Lung (tissue), 12 donors: ENCODE measurements around the gene EXOC4. TPM values are rescaled to one million over a fixed set of nuclear protein-coding genes. Genes with fewer than 3 reads are reported as not detected.
"Not testable (repeated sequence)": the region's sequence is repeated elsewhere in the genome, so short reads cannot be mapped to it uniquely, and the experiment has no call there.

Experiments
- ATAC-seq: fragments of 200-7000 bp; cut with Tn5 transposase; one replicate; pipeline ENCODE4 v1.9.1; 2020; ENCODE audit warnings: moderate number of reproducible peaks; ENCODE audit not compliant: insufficient read depth, low FRiP score
- DNase-seq, 3 donors: peaks; one replicate each; pipeline ENCODE4 v3.0.0-alpha.2; 2013 to 2017
- H3K27ac ChIP-seq, 2 donors: one replicate each; pipeline ENCODE4 v1.5.1; 2013; ENCODE audit warnings: mild to moderate bottlenecking in 2 of 2, moderate library complexity in 2 of 2, control low read depth in 1 of 2, inconsistent platforms in 1 of 2, low read depth in 1 of 2, low read length in 1 of 2
- H3K27me3 ChIP-seq, 3 donors: one replicate each; pipeline ENCODE4 v1.5.1; 2013; ENCODE audit warnings: low read length in 2 of 3; ENCODE audit not compliant: control insufficient read depth in 3 of 3, insufficient read depth in 3 of 3
- H3K36me3 ChIP-seq, 4 donors: one replicate each; pipeline ENCODE4 v1.5.1; 2013; ENCODE audit warnings: low read length in 4 of 4, mild to moderate bottlenecking in 1 of 4, moderate library complexity in 1 of 4; ENCODE audit not compliant: control insufficient read depth in 4 of 4, insufficient read depth in 4 of 4
- H3K4me1 ChIP-seq, 5 donors: one replicate each; pipeline ENCODE4 v1.5.1; 2013; ENCODE audit warnings: low read length in 5 of 5, mild to moderate bottlenecking in 2 of 5, moderate library complexity in 1 of 5; ENCODE audit not compliant: control insufficient read depth in 5 of 5, insufficient read depth in 5 of 5
- H3K4me3 ChIP-seq: one replicate; pipeline ENCODE4 v1.5.1; 2013; ENCODE audit warnings: mild to moderate bottlenecking, control low read depth, moderate library complexity
- H3K9ac ChIP-seq, 2 donors: one replicate each; pipeline ENCODE4 v1.5.1; 2013; ENCODE audit warnings: low read length in 2 of 2, control low read depth in 1 of 2; ENCODE audit not compliant: insufficient read depth in 1 of 2
- H3K9me3 ChIP-seq, 4 donors: one replicate each; pipeline ENCODE4 v1.5.1; 2013; ENCODE audit warnings: low read length in 3 of 4, mild to moderate bottlenecking in 1 of 4, moderate library complexity in 1 of 4; ENCODE audit not compliant: control insufficient read depth in 4 of 4, insufficient read depth in 3 of 4
- CTCF ChIP-seq: IDR thresholded peaks from 2 replicates; pipeline ENCODE4 v1.5.1; 2012; ENCODE audit warnings: mild to moderate bottlenecking; ENCODE audit errors: control extremely low read depth, extremely low read depth
- WGBS, 2 donors: extraction: QIAGEN DNeasy Blood & Tissue Kit; methylation state at CpG; one replicate each; pipeline ENCODE4 v1.1.7; 2013; 5-methylcytosine and 5-hydroxymethylcytosine counted together
- polyA plus RNA-seq, 2 donors: library from polyadenylated mRNA; stranded (reverse); fragments of 200-250 nt; gene quantifications; one replicate each; pipeline ENCODE4 v1.2.1, GENCODE V29; 2013
- total RNA-seq, 2 donors: library from RNA; depleted of rRNA in 1 of 2; stranded (reverse); fragments of >200 nt in 1 of 2; gene quantifications; one replicate each; pipeline ENCODE4 v1.2.1, GENCODE V29; 2014 to 2021
- donor health status: control.
- donor health status: control.
- donor health status: Bipolar disorder and iron deficiency.
- donor health status: healthy.
- donor health status: DM: yes; HTN: yes; CAD: no.

The EXOC4 gene
- total and polyA plus RNA-seq, 4 donors = 10.3 to 232 (median 47.4) TPM

GRCh38 chr7:133993547-133993946 lies 740.7 kb downstream of the EXOC4 start:
- H3K36me3 ChIP-seq = no peaks in the 10 kb centered on the region
- TF ChIP-seq CTCF = no peak
- WGBS, 2 donors = 80 to 84% methylated on average over 1 of the region's 1 CpG
- ATAC-seq (no peak), DNase-seq (no peak)
- no peak overlapping the region for H3K27ac ChIP-seq
- H3K4me1 ChIP-seq = no peaks in the 10 kb centered on the region
- no peak overlapping the region for H3K4me3 ChIP-seq
- no peak overlapping the region for H3K9ac ChIP-seq
- no peaks in the 10 kb centered on the region for H3K27me3 ChIP-seq
- no peaks in the 10 kb centered on the region for H3K9me3 ChIP-seq

GRCh38 chr7:133994100-133994499 lies 741.2 kb downstream of the EXOC4 start:
- not testable (repeated sequence) for H3K9ac ChIP-seq, DNase-seq, H3K4me3 ChIP-seq, H3K27ac ChIP-seq, H3K36me3 ChIP-seq, H3K4me1 ChIP-seq, H3K27me3 ChIP-seq, ATAC-seq, H3K9me3 ChIP-seq
- 98 to 99% methylated on average over 7 of the region's 7 CpGs for WGBS, 2 donors

- WGBS, 2 donors = 96 to 97% methylated on average over 6 of the region's 6 CpGs
- Histone ChIP-seq H3K27ac (no peak overlapping the region), H3K9ac (no peak overlapping the region), H3K4me3 (no peak overlapping the region), H3K36me3 (no peaks in the 10 kb centered on the region), H3K4me1 (peaks cover 0 to 7% (median 0%) of the 10 kb centered on the region in 5 donors), H3K9me3 (no peaks in the 10 kb centered on the region), H3K27me3 (no peaks in the 10 kb centered on the region)
- ATAC-seq = no peak
- DNase-seq = no peak
- no peak for TF ChIP-seq CTCF
Observed at GRCh38 chr7:133997463-133997862, 744.6 kb downstream of the EXOC4 start.

- Histone ChIP-seq H3K9ac (no peak overlapping the region), H3K4me1 (peaks cover 0 to 7% (median 0%) of the 10 kb centered on the region in 5 donors), H3K4me3 (no peak overlapping the region), H3K9me3 (no peaks in the 10 kb centered on the region), H3K27me3 (no peaks in the 10 kb centered on the region), H3K27ac (no peak overlapping the region), H3K36me3 (no peaks in the 10 kb centered on the region)
- ATAC-seq = no peak
- no peak for TF ChIP-seq CTCF
- no peak for DNase-seq
- WGBS, 2 donors = 93 to 98% methylated on average over 2 of the region's 2 CpGs
Observed at GRCh38 chr7:133999178-133999577, 746.3 kb downstream of the EXOC4 start.
